ENCODE data around the gene SCNN1B.
"Not testable (repeated sequence)": the region's sequence is repeated elsewhere in the genome, so short reads cannot be mapped to it uniquely, and the experiment has no call there.

Gene SCNN1B

GRCh38 chr16:23397464-23397863 is 95.4 kb downstream of the SCNN1B start:
- Histone ChIP-seq H3K27me3 (ENCODE audit: control insufficient read depth in 5 of 5, insufficient read depth in 4 of 5, low read length in 5 of 5) (no peaks in the 10 kb centered on the region), H3K9ac (ENCODE audit: low read length in 5 of 5) (no peak overlapping the region), H3K36me3 (ENCODE audit: control insufficient read depth in 5 of 5, insufficient read depth in 5 of 5, low read length in 5 of 5) (peaks cover 12 to 82% (median 72%) of the 10 kb centered on the region in 5 donors), H3K27ac (ENCODE audit: low read depth, low read length) (no peak overlapping the region), H3K9me3 (ENCODE audit: control insufficient read depth in 5 of 5, low read length in 5 of 5) (no peaks in the 10 kb centered on the region), H3K4me1 (ENCODE audit: control insufficient read depth in 5 of 5, insufficient read depth in 5 of 5, low read length in 5 of 5) (peaks cover 0 to 18% (median 0%) of the 10 kb centered on the region in 5 donors), H3K4me3 (ENCODE audit: low read depth in 1 of 5, low read length in 5 of 5) (no peak overlapping the region)

GRCh38 chr16:23398987-23399805 is 97.1 kb downstream of the SCNN1B start:
- no peak overlapping the region for H3K4me3 ChIP-seq (ENCODE audit: low read depth in 1 of 5, low read length in 5 of 5)
- H3K27ac ChIP-seq (ENCODE audit: low read depth, low read length): no peak overlapping the region
- H3K36me3 ChIP-seq (ENCODE audit: control insufficient read depth in 5 of 5, insufficient read depth in 5 of 5, low read length in 5 of 5): peaks cover 18 to 88% (median 81%) of the 10 kb centered on the region in 5 donors
- H3K9ac ChIP-seq (ENCODE audit: low read length in 5 of 5): no peak overlapping the region
- H3K27me3 ChIP-seq (ENCODE audit: control insufficient read depth in 5 of 5, insufficient read depth in 4 of 5, low read length in 5 of 5): no peaks in the 10 kb centered on the region
- H3K9me3 ChIP-seq (ENCODE audit: control insufficient read depth in 5 of 5, low read length in 5 of 5): no peaks in the 10 kb centered on the region
- H3K4me1 ChIP-seq (ENCODE audit: control insufficient read depth in 5 of 5, insufficient read depth in 5 of 5, low read length in 5 of 5): peaks cover 0 to 10% (median 0%) of the 10 kb centered on the region in 5 donors

DNA sequence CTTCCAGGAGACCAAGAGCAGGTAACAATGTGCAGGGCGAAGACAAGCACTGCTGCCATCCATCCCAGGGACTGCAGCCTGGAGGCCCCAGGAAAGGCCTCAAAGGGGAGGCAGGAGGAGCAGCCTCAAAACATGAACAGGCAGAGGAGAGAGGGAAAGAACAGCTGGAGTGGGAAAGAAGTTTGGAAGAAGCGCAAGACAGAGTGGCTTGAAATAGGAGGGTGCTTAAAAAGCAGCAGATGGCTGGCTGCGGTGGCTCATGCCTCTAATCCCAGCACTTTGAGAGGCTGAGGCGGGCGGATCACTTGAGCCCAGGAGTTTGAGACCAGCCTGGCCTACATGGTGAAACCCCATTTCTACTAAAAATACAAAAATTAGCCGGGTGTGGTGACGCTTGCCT is 98.3 kb downstream of the SCNN1B start:
- H3K27me3 ChIP-seq (ENCODE audit: control insufficient read depth in 5 of 5, insufficient read depth in 4 of 5, low read length in 5 of 5); H3K4me1 ChIP-seq (ENCODE audit: control insufficient read depth in 5 of 5, insufficient read depth in 5 of 5, low read length in 5 of 5); H3K9ac ChIP-seq (ENCODE audit: low read length in 5 of 5); H3K27ac ChIP-seq (ENCODE audit: low read depth, low read length); H3K4me3 ChIP-seq (ENCODE audit: low read depth in 1 of 5, low read length in 5 of 5); H3K9me3 ChIP-seq (ENCODE audit: control insufficient read depth in 5 of 5, low read length in 5 of 5): not testable (repeated sequence)
- H3K36me3 ChIP-seq (ENCODE audit: control insufficient read depth in 5 of 5, insufficient read depth in 5 of 5, low read length in 5 of 5): peaks cover 16 to 93% (median 85%) of the 10 kb centered on the region in 5 donors

- H3K27me3 ChIP-seq (ENCODE audit: control insufficient read depth in 5 of 5, insufficient read depth in 4 of 5, low read length in 5 of 5): no peaks in the 10 kb centered on the region
Measured at GRCh38 chr16:23401139-23401538, 99.0 kb downstream of the SCNN1B start.

GRCh38 chr16:23402100-23402499 is 100.0 kb downstream of the SCNN1B start:
- no peak overlapping the region for H3K27ac ChIP-seq (ENCODE audit: low read depth, low read length)

More at GRCh38 chr16:23401139-23401538, 99.0 kb downstream of the SCNN1B start:
- Histone ChIP-seq H3K27ac (ENCODE audit: low read depth, low read length) (no peak overlapping the region), H3K36me3 (ENCODE audit: control insufficient read depth in 5 of 5, insufficient read depth in 5 of 5, low read length in 5 of 5) (peaks cover 17 to 93% (median 87%) of the 10 kb centered on the region in 5 donors), H3K4me3 (ENCODE audit: low read depth in 1 of 5, low read length in 5 of 5) (no peak overlapping the region), H3K4me1 (ENCODE audit: control insufficient read depth in 5 of 5, insufficient read depth in 5 of 5, low read length in 5 of 5) (peaks cover 0 to 6% (median 0%) of the 10 kb centered on the region in 5 donors), H3K9ac (ENCODE audit: low read length in 5 of 5) (no peak overlapping the region), H3K9me3 (ENCODE audit: control insufficient read depth in 5 of 5, low read length in 5 of 5) (no peaks in the 10 kb centered on the region)

DNA sequence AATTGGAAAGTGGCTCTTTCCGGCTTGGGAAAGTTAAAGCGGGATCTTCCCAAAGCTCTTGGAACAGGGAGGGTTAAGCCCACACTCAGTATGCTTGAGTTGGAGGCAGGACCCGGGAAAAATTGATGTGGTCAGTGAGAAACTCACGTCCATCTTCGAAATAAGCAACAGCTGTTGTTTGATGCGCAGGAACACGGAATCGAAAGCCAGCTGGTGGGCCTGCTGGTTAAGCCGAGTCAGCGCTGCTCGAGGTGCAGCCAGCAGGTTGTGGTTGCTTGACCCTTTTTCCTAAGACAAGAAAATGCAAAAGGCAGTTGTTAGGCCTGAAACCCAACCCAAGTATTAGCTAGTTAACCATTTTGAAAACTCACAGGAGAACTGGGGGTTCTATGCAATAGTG is 101.4 kb downstream of the SCNN1B start:
- Histone ChIP-seq H3K4me1 (ENCODE audit: control insufficient read depth in 5 of 5, insufficient read depth in 5 of 5, low read length in 5 of 5) (peaks cover 0 to 3% (median 0%) of the 10 kb centered on the region in 5 donors), H3K9me3 (ENCODE audit: control insufficient read depth in 5 of 5, low read length in 5 of 5) (no peaks in the 10 kb centered on the region), H3K9ac (ENCODE audit: low read length in 5 of 5) (no peak overlapping the region), H3K27ac (ENCODE audit: low read depth, low read length) (no peak overlapping the region), H3K36me3 (ENCODE audit: control insufficient read depth in 5 of 5, insufficient read depth in 5 of 5, low read length in 5 of 5) (peaks cover 18 to 91% (median 82%) of the 10 kb centered on the region in 5 donors), H3K4me3 (ENCODE audit: low read depth in 1 of 5, low read length in 5 of 5) (no peak overlapping the region), H3K27me3 (ENCODE audit: control insufficient read depth in 5 of 5, insufficient read depth in 4 of 5, low read length in 5 of 5) (no peaks in the 10 kb centered on the region)

More at GRCh38 chr16:23402100-23402499, 100.0 kb downstream of the SCNN1B start:
- H3K9ac ChIP-seq (ENCODE audit: low read length in 5 of 5): no peak overlapping the region
- no peaks in the 10 kb centered on the region for H3K27me3 ChIP-seq (ENCODE audit: control insufficient read depth in 5 of 5, insufficient read depth in 4 of 5, low read length in 5 of 5)
- H3K4me1 ChIP-seq (ENCODE audit: control insufficient read depth in 5 of 5, insufficient read depth in 5 of 5, low read length in 5 of 5): peaks cover 0 to 6% (median 0%) of the 10 kb centered on the region in 5 donors
- no peaks in the 10 kb centered on the region for H3K9me3 ChIP-seq (ENCODE audit: control insufficient read depth in 5 of 5, low read length in 5 of 5)
- peaks cover 18 to 96% (median 90%) of the 10 kb centered on the region in 5 donors for H3K36me3 ChIP-seq (ENCODE audit: control insufficient read depth in 5 of 5, insufficient read depth in 5 of 5, low read length in 5 of 5)
- H3K4me3 ChIP-seq (ENCODE audit: low read depth in 1 of 5, low read length in 5 of 5): no peak overlapping the region

- no peaks in the 10 kb centered on the region for H3K9me3 ChIP-seq (ENCODE audit: control insufficient read depth in 5 of 5, low read length in 5 of 5)
- H3K36me3 ChIP-seq (ENCODE audit: control insufficient read depth in 5 of 5, insufficient read depth in 5 of 5, low read length in 5 of 5): peaks cover 17 to 89% (median 74%) of the 10 kb centered on the region in 5 donors
- H3K27ac ChIP-seq (ENCODE audit: low read depth, low read length): no peak overlapping the region
- no peak overlapping the region for H3K9ac ChIP-seq (ENCODE audit: low read length in 5 of 5)
- no peak overlapping the region for H3K4me3 ChIP-seq (ENCODE audit: low read depth in 1 of 5, low read length in 5 of 5)
- H3K27me3 ChIP-seq (ENCODE audit: control insufficient read depth in 5 of 5, insufficient read depth in 4 of 5, low read length in 5 of 5): no peaks in the 10 kb centered on the region
- H3K4me1 ChIP-seq (ENCODE audit: control insufficient read depth in 5 of 5, insufficient read depth in 5 of 5, low read length in 5 of 5): peaks cover 0 to 6% (median 0%) of the 10 kb centered on the region in 5 donors
Measured at GRCh38 chr16:23406024-23406423, 103.9 kb downstream of the SCNN1B start.

GRCh38 chr16:23406546-23407240 is 104.6 kb downstream of the SCNN1B start:
- Histone ChIP-seq H3K9me3 (ENCODE audit: control insufficient read depth in 5 of 5, low read length in 5 of 5) (no peaks in the 10 kb centered on the region), H3K9ac (ENCODE audit: low read length in 5 of 5) (no peak overlapping the region), H3K36me3 (ENCODE audit: control insufficient read depth in 5 of 5, insufficient read depth in 5 of 5, low read length in 5 of 5) (peaks cover 20 to 90% (median 74%) of the 10 kb centered on the region in 5 donors), H3K4me1 (ENCODE audit: control insufficient read depth in 5 of 5, insufficient read depth in 5 of 5, low read length in 5 of 5) (peaks cover 0 to 6% (median 0%) of the 10 kb centered on the region in 5 donors), H3K27ac (ENCODE audit: low read depth, low read length) (no peak overlapping the region), H3K27me3 (ENCODE audit: control insufficient read depth in 5 of 5, insufficient read depth in 4 of 5, low read length in 5 of 5) (no peaks in the 10 kb centered on the region), H3K4me3 (ENCODE audit: low read depth in 1 of 5, low read length in 5 of 5) (no peak overlapping the region)

- no peaks in the 10 kb centered on the region for H3K27me3 ChIP-seq (ENCODE audit: control insufficient read depth in 5 of 5, insufficient read depth in 4 of 5, low read length in 5 of 5)
- H3K9ac ChIP-seq (ENCODE audit: low read length in 5 of 5): no peak overlapping the region
- H3K9me3 ChIP-seq (ENCODE audit: control insufficient read depth in 5 of 5, low read length in 5 of 5): no peaks in the 10 kb centered on the region
- H3K4me3 ChIP-seq (ENCODE audit: low read depth in 1 of 5, low read length in 5 of 5): no peak overlapping the region
- peaks cover 20 to 88% (median 78%) of the 10 kb centered on the region in 5 donors for H3K36me3 ChIP-seq (ENCODE audit: control insufficient read depth in 5 of 5, insufficient read depth in 5 of 5, low read length in 5 of 5)
- H3K4me1 ChIP-seq (ENCODE audit: control insufficient read depth in 5 of 5, insufficient read depth in 5 of 5, low read length in 5 of 5): peaks cover 0 to 6% (median 0%) of the 10 kb centered on the region in 5 donors
- no peak overlapping the region for H3K27ac ChIP-seq (ENCODE audit: low read depth, low read length)
Measured at GRCh38 chr16:23407436-23408127, 105.5 kb downstream of the SCNN1B start.

Data from subcutaneous abdominal adipose tissue (tissue), 5 donors.